MM.1S (cell line): Measurements from ENCODE around the gene MRPS33.

Experiments
- DNase-seq: peaks from one replicate; pipeline ENCODE4 v3.0.0-alpha.2; 2015
- H2AFZ ChIP-seq: fragments of 300-600 bp; sonication (generic); 2 replicates; pipeline ENCODE4 v1.6.0; 2016; ENCODE audit warnings: antibody characterized with exemption, low read length
- H3F3A ChIP-seq: fragments of 300-600 bp; sonication (generic); 2 replicates; pipeline ENCODE4 v1.6.1; 2016; ENCODE audit warnings: mild to moderate bottlenecking, antibody characterized with exemption, low read length, moderate library complexity, mixed read lengths; ENCODE audit not compliant: insufficient read depth
- H3K27ac ChIP-seq: fragments of 300-600 bp; sonication (generic); 2 replicates; pipeline ENCODE4 v1.5.1; 2016; ENCODE audit warnings: mild to moderate bottlenecking, low read length
- H3K27me3 ChIP-seq: fragments of 300-600 bp; sonication (generic); replicated peaks from 2 replicates; pipeline ENCODE4 v1.6.0; 2016; ENCODE audit warnings: low read length; ENCODE audit not compliant: insufficient read depth
- H3K36me3 ChIP-seq: fragments of 300-600 bp; sonication (generic); replicated peaks from 2 replicates; pipeline ENCODE4 v1.6.1; 2016; ENCODE audit warnings: mild to moderate bottlenecking, low read length, mixed read lengths; ENCODE audit not compliant: insufficient read depth
- H3K4me1 ChIP-seq: fragments of 300-600 bp; sonication (generic); 2 replicates; pipeline ENCODE4 v1.6.1; 2016; ENCODE audit warnings: low read length, mixed read lengths
- H3K4me2 ChIP-seq: fragments of 300-600 bp; sonication (generic); 2 replicates; pipeline ENCODE4 v1.6.0; 2016; ENCODE audit warnings: low read depth, low read length
- H3K4me3 ChIP-seq: fragments of 300-600 bp; sonication (generic); 2 replicates; pipeline ENCODE4 v1.5.1; 2016; ENCODE audit warnings: low read length, mixed read lengths
- H3K79me2 ChIP-seq: fragments of 300-600 bp; sonication (generic); 2 replicates; pipeline ENCODE4 v1.6.1; 2016; ENCODE audit warnings: mixed run types, low read length, mixed read lengths
- H3K9ac ChIP-seq: fragments of 300-600 bp; sonication (generic); 2 replicates; pipeline ENCODE4 v1.6.1; 2016; ENCODE audit warnings: low read length, mixed read lengths
- H3K9me2 ChIP-seq: fragments of 300-600 bp; sonication (generic); replicated peaks from 2 replicates; pipeline ENCODE4 v1.6.1; 2016; ENCODE audit warnings: mild to moderate bottlenecking, low read length, mixed read lengths; ENCODE audit not compliant: insufficient read depth
- H3K9me3 ChIP-seq: fragments of 300-600 bp; sonication (generic); replicated peaks from 2 replicates; pipeline ENCODE4 v1.6.1; 2016; ENCODE audit warnings: mild to moderate bottlenecking, low read length, mixed read lengths; ENCODE audit not compliant: insufficient read depth
- H4K20me1 ChIP-seq: fragments of 300-600 bp; sonication (generic); 2 replicates; pipeline ENCODE4 v1.6.1; 2016; ENCODE audit warnings: mild to moderate bottlenecking, low read length, moderate library complexity, mixed read lengths; ENCODE audit not compliant: insufficient read depth
- EZH2 ChIP-seq: fragments of 300-600 bp; sonication (generic); optimal IDR thresholded peaks from 2 replicates; pipeline ENCODE3; 2017; ENCODE audit warnings: low read depth, mild to moderate bottlenecking, antibody characterized with exemption, low read length, mixed read lengths
- EZH2phosphoT487 ChIP-seq: fragments of 300-600 bp; sonication (generic); IDR thresholded peaks from 2 replicates; pipeline ENCODE4 v1.6.1; 2018; ENCODE audit warnings: antibody characterized with exemption, low read length
- TF ChIP-seq, protein P1 (sequence below): fragments of 300-600 bp; sonication (generic); IDR thresholded peaks from 2 replicates; pipeline ENCODE4 v1.5.1; 2016; ENCODE audit warnings: antibody characterized with exemption, low read length, mixed read lengths

Gene MRPS33

DNA sequence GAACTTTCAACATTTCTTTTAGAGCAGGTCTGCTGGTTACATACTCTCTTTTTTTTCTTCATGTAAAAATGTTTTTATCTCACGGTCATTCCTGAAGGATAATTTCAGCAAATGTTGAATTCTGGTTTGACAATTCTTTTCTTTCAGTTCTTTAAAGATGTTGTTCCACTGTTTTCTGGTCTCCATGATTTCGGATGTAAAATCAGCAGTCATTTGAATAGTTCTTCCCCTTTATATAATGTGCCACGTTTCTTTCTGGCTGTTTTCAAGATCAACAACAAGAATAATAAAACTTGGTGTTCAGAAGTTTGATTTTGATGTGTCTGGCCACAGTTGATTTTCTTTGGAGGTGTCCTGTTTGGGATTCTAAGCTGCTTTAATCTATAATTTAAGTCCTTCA lies 14.0 kb upstream of the MRPS33 start:
- no peaks in the 10 kb centered on the region for H3K9me3 ChIP-seq
- H3K4me2 ChIP-seq = no peak overlapping the region
- no peak overlapping the region for H3K9ac ChIP-seq
- no peaks in the 10 kb centered on the region for H3K9me2 ChIP-seq
- no peaks in the 10 kb centered on the region for H3K4me1 ChIP-seq
- H3K79me2 ChIP-seq = no peaks in the 10 kb centered on the region
- TF ChIP-seq, protein P1, sequence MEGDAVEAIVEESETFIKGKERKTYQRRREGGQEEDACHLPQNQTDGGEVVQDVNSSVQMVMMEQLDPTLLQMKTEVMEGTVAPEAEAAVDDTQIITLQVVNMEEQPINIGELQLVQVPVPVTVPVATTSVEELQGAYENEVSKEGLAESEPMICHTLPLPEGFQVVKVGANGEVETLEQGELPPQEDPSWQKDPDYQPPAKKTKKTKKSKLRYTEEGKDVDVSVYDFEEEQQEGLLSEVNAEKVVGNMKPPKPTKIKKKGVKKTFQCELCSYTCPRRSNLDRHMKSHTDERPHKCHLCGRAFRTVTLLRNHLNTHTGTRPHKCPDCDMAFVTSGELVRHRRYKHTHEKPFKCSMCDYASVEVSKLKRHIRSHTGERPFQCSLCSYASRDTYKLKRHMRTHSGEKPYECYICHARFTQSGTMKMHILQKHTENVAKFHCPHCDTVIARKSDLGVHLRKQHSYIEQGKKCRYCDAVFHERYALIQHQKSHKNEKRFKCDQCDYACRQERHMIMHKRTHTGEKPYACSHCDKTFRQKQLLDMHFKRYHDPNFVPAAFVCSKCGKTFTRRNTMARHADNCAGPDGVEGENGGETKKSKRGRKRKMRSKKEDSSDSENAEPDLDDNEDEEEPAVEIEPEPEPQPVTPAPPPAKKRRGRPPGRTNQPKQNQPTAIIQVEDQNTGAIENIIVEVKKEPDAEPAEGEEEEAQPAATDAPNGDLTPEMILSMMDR = no peak
- TF ChIP-seq EZH2 (no peak), EZH2phosphoT487 (no peak)
- no peaks in the 10 kb centered on the region for H4K20me1 ChIP-seq
- DNase-seq = no peak
- H3K36me3 ChIP-seq = no peaks in the 10 kb centered on the region
- H3F3A ChIP-seq = no peaks in the 10 kb centered on the region
- H3K27ac ChIP-seq = no peak overlapping the region
- no peak overlapping the region for H3K4me3 ChIP-seq
- H3K27me3 ChIP-seq = no peaks in the 10 kb centered on the region
- H2AFZ ChIP-seq = no peak overlapping the region

DNA sequence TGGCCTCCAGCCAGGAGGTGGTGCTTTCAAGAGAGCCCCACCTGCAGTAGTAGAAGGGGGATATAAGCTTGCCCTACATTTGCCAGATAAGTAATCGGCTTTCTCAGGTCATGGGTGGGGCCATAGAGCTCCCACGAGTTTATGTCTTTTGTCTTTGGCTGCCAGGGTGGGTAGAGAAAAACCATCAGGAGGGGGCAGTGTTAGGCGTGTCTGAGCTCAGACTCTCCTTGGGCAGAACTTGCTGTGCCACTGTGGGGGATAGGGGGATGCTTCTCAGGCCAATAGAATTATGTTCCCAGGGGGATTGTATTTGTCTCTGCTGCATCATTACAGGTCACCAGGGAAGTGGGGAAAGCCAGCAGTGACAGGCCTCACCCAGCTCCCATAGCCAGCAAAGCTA lies 12.3 kb upstream of the MRPS33 start:
- no peaks in the 10 kb centered on the region for H3K4me1 ChIP-seq
- no peaks in the 10 kb centered on the region for H3K79me2 ChIP-seq
- H3K4me2 ChIP-seq = no peak overlapping the region
- no peaks in the 10 kb centered on the region for H3F3A ChIP-seq
- no peaks in the 10 kb centered on the region for H3K36me3 ChIP-seq
- H4K20me1 ChIP-seq = no peaks in the 10 kb centered on the region
- no peaks in the 10 kb centered on the region for H3K27me3 ChIP-seq
- H3K4me3 ChIP-seq = no peak overlapping the region
- no peaks in the 10 kb centered on the region for H3K9me2 ChIP-seq
- H3K9ac ChIP-seq = no peak overlapping the region
- TF ChIP-seq EZH2 = no peak
- no peak for TF ChIP-seq EZH2phosphoT487
- TF ChIP-seq, protein P1 = no peak
- no peak for DNase-seq
- no peak overlapping the region for H2AFZ ChIP-seq
- no peak overlapping the region for H3K27ac ChIP-seq
- no peaks in the 10 kb centered on the region for H3K9me3 ChIP-seq

DNA sequence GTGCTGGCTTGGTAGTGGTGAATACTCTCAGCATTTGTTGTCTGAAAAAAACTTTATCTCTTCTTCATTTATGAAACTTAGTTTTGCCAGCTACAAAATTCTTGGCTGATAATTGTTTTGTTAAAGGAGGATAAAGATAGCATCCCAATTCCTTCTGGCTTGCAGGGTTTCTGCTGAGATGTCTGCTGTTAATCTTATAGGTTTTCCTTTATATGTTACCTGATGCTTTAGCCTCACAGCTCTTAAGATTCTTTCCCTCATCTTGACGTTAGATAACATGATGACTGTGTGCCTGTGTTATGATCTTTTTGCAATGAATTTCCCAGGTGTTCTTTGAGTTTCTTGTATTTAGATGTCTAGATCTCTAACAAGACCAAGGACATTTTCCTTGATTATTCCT lies 9.9 kb upstream of the MRPS33 start:
- no peaks in the 10 kb centered on the region for H3K9me3 ChIP-seq
- no peak overlapping the region for H3K9ac ChIP-seq
- H3K9me2 ChIP-seq = no peaks in the 10 kb centered on the region
- TF ChIP-seq EZH2phosphoT487 (no peak), EZH2 (no peak)
- TF ChIP-seq, protein P1 = no peak
- H3F3A ChIP-seq = no peaks in the 10 kb centered on the region
- H3K4me1 ChIP-seq = no peaks in the 10 kb centered on the region
- no peak overlapping the region for H3K27ac ChIP-seq
- H3K36me3 ChIP-seq = no peaks in the 10 kb centered on the region
- H3K27me3 ChIP-seq = no peaks in the 10 kb centered on the region
- no peak overlapping the region for H2AFZ ChIP-seq
- DNase-seq = no peak
- H3K4me2 ChIP-seq = no peak overlapping the region
- H3K4me3 ChIP-seq = no peak overlapping the region
- no peaks in the 10 kb centered on the region for H3K79me2 ChIP-seq
- H4K20me1 ChIP-seq = no peaks in the 10 kb centered on the region
